Left colon (tissue), 2 donors: ENCODE data around the gene SAMD4B. TPM values are rescaled to one million over a fixed set of nuclear protein-coding genes. Genes with fewer than 3 reads are reported as not detected.
A peak's percentile ranks its signal among the peaks of the same experiment; 100 is the strongest.

Experiments
- ATAC-seq: fragments of 200-7000 bp; cut with Tn5 transposase; one replicate; pipeline ENCODE4 v1.9.1; 2020; ENCODE audit warnings: mild to moderate bottlenecking, moderate library complexity
- DNase-seq, 2 donors: peaks; one replicate each; pipeline ENCODE4 v3.0.0-alpha.2; 2020
- intact Hi-C, 2 donors: fragments of 100-400 bp; cut with DNase I in 1 of 2; cut with micrococcal nuclease in 1 of 2; formaldehyde crosslinking; loops; one replicate each; pipeline versions ENCODE4 v1.11.2 to v1.14.0; 2022; cut with DNase I, micrococcal nuclease
- long read RNA-seq: library from polyadenylated mRNA; unstranded; transcript quantifications from one replicate; pipeline ENCODE4 v2.0.0, GENCODE V29; 2021
- total RNA-seq, 2 donors: library from RNA; stranded (reverse); fragmentation: NEBNext Ultra II Directional; extraction: Animal tissue kit (Norgen Biotek cat#: 25700); gene quantifications; one replicate each; pipeline ENCODE4 v1.2.1, GENCODE V29; 2021
- donor health status: DM: no; HTN: no; CAD: no.
- donor health status: DM: yes; HTN: yes; CAD: no.

SAMD4B gene
- 10 to 100 TPM; 65.2 to 72.2 TPM for total RNA-seq
- long read RNA-seq, partial matches to known transcripts = 22 of 30 reads
- long read RNA-seq, other reads (novel, unspliced or antisense) = 5 of 30 reads

- DNase-seq = peak; percentile 99
- peak; percentile 93 for ATAC-seq
- intact Hi-C loops = no loop called here
Measured at GRCh38 chr19:39341719-39342604, at the start of gene SAMD4B. TSS of gene SAMD4B (plus strand) at chr19:39342421. CDS start at chr19:39356894, 14,473 bp downstream.

DNA sequence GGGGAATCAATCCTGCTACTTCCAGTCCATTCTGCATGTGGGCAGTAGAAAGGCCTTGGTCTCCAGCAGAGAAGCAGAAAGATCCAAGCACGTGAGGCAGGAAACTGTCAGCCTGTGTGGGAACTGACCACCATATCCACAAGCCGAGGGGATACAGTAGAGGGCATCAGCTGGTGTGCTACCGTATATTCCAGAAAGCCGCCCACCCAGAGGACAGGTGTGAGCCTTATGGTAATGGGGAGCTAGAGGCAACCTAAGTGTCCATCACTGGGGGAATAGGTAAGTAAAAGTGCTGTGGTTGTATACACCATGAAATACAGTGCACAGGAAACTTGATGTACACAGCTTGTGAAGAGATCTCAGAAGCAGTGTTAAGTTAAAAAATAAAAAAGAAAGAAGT lies 48.8 kb upstream of the SAMD4B start:
- ATAC-seq (no peak), DNase-seq (no peak)
- intact Hi-C loops = no loop called here

DNA sequence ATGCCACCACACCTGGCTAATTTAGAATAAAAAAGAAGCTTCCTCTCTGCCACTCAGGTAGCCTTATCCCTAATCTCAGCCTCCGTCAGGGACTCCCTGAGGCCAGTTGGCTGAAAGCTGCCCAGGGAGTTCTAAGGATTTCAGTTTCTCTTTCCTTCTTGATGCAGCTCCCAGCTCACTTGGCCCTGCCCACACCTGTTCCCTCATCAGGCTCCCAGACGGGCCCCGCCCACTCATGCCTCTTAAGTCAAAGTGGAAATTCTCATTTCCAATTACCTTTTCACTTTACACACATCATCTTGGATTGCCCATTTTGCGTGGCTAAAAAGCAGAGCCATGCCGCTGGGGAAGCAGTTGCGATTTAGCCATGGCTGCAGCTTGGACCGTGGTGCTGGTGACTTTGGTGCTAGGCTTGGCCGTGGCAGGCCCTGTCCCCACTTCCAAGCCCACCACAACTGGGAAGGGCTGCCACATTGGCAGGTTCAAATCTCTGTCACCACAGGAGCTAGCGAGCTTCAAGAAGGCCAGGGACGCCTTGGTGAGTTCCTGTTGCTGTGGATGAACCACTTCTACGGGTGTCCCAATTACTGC lies 46.1 kb upstream of the SAMD4B start, which contains the start of gene IFNL1:
IFNL1 (plus strand) TSS at position 353 of the 591 bp plus-strand sequence; CDS start at position 368, 15 bp downstream.
- intact Hi-C loops = no loop called here
- ATAC-seq (peak; percentile 48), DNase-seq (no peak)

GRCh38 chr19:39296906-39297305 lies 45.3 kb upstream of the SAMD4B start:
- ATAC-seq = no peak
- no peak for DNase-seq
- intact Hi-C loops = no loop called here

GRCh38 chr19:39297931-39298634 lies 44.1 kb upstream of the SAMD4B start:
- intact Hi-C loops = no loop called here
- ATAC-seq = peak; percentile 52
- peak in 1 of 2 donors; percentile 28 for DNase-seq

DNA sequence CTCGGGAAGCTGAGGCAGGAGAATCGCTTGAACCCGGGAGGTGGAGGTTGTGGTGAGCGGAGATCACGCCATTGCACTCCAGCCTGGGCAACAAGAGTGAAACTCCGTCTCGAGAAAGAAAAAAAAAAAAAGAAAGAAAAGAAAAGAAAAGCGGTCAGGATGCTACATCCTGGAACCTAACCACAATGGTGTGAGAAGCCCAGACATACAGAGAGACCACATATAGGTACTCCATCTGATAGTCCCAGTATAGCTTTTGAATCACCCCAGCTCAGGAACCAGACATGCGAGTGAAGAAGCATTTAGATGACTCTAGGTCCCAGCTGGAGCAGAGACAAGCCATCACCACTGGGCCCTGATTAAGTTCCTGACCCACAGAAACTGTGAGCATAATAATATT lies 42.8 kb upstream of the SAMD4B start:
- intact Hi-C loops = no loop called here
- ATAC-seq = no peak
- DNase-seq = no peak

DNA sequence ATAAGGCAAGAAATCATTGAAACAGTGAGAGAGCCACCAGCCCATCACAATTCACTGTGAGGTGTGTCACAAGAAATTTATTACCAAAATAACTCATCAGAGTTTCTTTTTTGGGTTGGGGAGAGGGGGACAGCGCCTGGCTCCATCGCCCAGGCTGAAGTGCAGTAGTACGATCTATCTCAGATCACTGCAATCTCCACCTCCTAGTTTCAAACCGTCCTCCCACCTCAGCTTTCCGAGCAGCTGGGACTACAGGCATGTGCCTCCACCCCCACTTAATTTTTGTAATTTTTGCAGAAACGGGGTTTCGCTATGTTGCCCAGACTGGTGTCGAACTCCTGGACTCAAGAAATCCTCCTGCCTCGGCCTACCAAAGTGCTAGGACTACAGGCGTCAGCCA lies 42.4 kb upstream of the SAMD4B start:
- intact Hi-C loops = no loop called here
- ATAC-seq (no peak), DNase-seq (no peak)

DNA sequence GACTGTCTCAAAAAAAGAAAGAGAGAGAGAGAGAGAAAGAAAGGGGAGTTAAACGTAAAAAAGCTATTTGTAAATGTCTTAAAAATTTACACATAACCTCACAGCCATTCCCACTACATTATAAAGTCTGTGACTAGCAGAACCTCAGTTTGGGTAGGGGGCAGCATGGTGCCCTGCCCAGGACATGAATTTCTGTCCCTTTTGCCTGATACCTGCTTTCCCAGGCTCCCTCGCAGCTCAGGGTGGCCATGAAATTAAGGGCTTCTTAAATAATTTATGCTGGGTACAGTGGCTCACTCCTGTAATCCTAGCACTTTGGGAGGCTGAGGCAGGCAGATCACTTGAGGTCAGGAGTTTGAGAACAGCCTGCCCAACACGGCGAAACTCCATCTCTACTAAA lies 41.2 kb upstream of the SAMD4B start:
- no peak for ATAC-seq
- DNase-seq = no peak
- intact Hi-C loops = no loop called here

DNA sequence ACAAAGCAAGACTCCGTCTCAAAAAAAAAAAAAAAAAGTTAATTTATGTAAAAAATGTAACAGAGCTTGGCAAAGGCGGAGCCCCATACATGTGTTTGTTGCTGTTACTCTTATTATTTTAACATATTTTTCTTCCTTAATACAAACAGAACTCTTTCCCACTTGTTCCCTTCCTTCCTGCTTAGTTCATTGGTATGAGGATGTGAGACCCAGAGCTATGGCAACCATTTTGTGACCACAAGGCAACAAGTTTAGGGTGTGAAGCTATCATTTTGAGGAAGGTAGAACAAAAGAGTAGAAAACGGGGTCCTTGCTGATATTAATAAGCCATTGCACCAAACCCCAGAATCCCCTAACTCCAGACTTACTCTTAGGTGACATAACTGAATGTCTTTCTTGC lies 40.7 kb upstream of the SAMD4B start:
- no peak for ATAC-seq
- no peak for DNase-seq
- intact Hi-C loops = no loop called here

- intact Hi-C loops = no loop called here
- no peak for ATAC-seq
- DNase-seq = no peak
Measured at GRCh38 chr19:39303373-39304184, 38.6 kb upstream of the SAMD4B start.

- ATAC-seq = no peak
- DNase-seq = no peak
- intact Hi-C loops = no loop called here
Measured at GRCh38 chr19:39304185-39304513, 38.1 kb upstream of the SAMD4B start.

GRCh38 chr19:39304701-39305571 lies 37.3 kb upstream of the SAMD4B start:
- intact Hi-C loops = no loop called here
- ATAC-seq (no peak), DNase-seq (no peak)

GRCh38 chr19:39306075-39306474 lies 36.1 kb upstream of the SAMD4B start:
- ATAC-seq (no peak), DNase-seq (no peak)
- intact Hi-C loops = no loop called here

DNA sequence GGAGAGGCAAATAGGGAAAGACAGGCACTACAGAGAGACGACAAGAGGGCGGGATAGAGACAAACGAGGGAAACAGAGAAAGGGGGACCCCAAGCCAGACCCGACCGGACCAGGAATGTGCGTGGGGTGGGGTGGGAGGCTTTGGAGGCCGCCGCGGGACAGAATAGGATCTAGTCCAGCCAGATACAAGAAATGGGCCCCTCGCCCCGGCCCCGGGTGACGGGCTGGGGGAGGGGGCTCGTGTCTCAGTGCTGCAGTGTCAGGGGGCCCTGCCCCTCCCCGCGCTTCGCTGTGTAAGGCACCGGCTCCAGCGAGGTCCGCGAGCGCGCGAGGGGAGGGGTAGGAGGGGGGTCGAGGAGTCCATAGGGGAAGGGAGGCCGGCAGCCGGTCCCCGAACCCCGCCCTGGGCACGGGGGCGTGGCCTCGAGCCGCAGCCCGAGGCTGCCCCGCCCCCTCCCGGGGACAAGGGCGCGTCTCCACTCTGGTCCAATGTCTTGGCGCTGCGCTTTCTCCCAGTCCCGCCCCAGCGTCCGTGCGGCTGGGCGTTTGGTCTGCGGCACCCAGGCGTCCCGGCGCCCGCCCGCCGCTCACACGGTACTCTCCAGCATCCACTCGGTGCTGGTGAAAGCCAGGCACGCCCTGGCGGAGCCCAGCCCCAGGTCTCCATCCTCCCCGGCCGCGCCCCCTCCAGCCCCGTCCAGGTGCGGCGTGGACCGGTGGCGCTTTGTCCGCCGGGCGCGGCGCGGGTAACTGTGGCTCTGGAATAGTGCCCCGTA lies 35.0 kb upstream of the SAMD4B start:
- peak; percentile 33 to 62 for DNase-seq
- peak; percentile 98 for ATAC-seq
- intact Hi-C loops = no loop called here

DNA sequence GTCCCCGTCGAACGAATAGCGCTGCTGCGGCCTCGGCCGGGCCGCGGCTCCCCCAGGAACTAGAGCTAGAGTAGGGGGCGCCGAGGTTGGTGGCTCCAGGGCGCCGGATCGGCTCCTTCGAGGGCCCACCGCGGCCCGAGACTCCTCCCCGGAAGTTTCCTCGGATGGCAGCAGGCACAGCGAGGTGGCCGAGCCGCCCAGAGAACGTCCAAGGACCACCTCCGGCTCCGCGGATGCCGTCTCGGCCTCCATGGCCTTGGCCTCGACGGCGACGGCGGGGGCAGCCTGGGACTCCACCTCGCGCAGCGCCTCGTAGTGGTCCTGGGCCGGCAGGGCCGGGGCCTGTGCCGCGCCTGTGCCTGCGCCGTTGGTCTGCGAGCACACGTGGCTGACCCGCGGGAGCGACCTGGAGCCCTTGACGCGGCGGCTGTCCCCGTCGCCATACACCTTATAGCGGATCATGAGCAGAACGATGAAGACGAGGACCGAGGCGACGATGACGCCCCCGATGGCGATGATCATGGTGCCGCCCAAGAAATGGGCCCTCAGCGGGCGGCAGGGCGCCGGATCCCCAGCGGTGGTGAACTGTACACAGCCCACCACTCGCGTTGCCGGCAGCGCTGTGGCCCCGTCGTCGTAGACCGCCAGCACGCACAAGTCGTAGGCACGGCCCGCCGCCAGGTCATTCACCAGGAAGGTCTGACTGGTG lies 34.2 kb upstream of the SAMD4B start:
- ATAC-seq (peak; percentile 9), DNase-seq (no peak)
- intact Hi-C loops = no loop called here

GRCh38 chr19:39308531-39309304 lies 33.5 kb upstream of the SAMD4B start:
- intact Hi-C loops = no loop called here
- no peak for DNase-seq
- no peak for ATAC-seq
